ENCODE measurements around the gene NMNAT2.

DNA sequence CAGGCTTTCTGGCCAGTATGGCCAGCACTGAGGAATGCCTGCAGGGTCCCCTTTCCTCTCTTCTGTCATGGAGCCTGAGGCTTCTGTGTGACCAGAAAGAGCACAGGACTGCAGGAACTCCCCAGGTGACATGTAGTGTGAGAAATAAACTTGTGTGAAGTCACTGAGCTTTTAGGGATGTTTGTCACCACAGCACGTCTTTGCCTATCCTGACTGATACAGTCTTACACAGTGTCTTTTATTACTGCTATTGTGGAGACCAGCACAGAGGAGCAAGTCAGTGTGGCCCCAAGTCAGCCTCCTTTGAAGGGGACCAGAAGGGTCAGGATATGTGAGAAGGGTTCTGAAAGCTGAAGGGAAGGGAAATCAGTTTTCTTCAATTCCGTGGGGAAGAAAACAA lies 129.6 kb downstream of the NMNAT2 start:
- TF ChIP-seq, protein P1, sequence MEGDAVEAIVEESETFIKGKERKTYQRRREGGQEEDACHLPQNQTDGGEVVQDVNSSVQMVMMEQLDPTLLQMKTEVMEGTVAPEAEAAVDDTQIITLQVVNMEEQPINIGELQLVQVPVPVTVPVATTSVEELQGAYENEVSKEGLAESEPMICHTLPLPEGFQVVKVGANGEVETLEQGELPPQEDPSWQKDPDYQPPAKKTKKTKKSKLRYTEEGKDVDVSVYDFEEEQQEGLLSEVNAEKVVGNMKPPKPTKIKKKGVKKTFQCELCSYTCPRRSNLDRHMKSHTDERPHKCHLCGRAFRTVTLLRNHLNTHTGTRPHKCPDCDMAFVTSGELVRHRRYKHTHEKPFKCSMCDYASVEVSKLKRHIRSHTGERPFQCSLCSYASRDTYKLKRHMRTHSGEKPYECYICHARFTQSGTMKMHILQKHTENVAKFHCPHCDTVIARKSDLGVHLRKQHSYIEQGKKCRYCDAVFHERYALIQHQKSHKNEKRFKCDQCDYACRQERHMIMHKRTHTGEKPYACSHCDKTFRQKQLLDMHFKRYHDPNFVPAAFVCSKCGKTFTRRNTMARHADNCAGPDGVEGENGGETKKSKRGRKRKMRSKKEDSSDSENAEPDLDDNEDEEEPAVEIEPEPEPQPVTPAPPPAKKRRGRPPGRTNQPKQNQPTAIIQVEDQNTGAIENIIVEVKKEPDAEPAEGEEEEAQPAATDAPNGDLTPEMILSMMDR (IDR thresholded peaks at IDR 0.05 in 4 of 5, conservative IDR thresholded peaks at IDR 0.05 in 1 of 5), result no peak
- TF ChIP-seq POLR2A (IDR thresholded peaks at IDR 0.05), result no peak
